Measurements from ENCODE around the gene CAPN10.

DNA sequence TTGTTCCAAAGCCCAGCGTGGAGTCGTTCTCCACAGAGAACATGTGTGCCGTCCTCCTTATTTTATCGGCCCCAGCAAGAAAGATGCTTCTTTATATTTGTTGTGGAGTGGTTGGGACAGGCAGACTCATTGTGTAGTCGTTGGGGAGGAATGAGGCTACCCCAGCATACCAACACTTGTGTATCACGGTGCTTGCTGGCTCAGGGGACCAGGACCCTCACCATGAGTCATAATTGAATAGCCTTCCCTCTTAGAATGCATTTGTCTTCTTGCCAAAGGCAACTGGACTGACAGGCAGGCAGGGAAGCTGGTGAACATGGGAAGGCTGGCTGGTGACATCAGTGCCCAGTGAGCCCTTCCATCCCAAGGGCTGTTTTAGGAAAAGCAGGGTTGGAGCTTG lies 4.7 kb downstream of the CAPN10 start:
- TF ChIP-seq, protein P1, sequence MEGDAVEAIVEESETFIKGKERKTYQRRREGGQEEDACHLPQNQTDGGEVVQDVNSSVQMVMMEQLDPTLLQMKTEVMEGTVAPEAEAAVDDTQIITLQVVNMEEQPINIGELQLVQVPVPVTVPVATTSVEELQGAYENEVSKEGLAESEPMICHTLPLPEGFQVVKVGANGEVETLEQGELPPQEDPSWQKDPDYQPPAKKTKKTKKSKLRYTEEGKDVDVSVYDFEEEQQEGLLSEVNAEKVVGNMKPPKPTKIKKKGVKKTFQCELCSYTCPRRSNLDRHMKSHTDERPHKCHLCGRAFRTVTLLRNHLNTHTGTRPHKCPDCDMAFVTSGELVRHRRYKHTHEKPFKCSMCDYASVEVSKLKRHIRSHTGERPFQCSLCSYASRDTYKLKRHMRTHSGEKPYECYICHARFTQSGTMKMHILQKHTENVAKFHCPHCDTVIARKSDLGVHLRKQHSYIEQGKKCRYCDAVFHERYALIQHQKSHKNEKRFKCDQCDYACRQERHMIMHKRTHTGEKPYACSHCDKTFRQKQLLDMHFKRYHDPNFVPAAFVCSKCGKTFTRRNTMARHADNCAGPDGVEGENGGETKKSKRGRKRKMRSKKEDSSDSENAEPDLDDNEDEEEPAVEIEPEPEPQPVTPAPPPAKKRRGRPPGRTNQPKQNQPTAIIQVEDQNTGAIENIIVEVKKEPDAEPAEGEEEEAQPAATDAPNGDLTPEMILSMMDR (IDR thresholded peaks at IDR 0.05) = no peak
- TF ChIP-seq EP300 (IDR thresholded peaks at IDR 0.05) (no peak), POLR2A (IDR thresholded peaks at IDR 0.05) (no peak)

All from ovary (tissue), 3 donors.